ENCODE measurements around the gene ARHGEF10L.

- TF ChIP-seq CTCF (IDR thresholded peaks at IDR 0.05) (no peak), POLR2A (IDR thresholded peaks at IDR 0.05) (no peak)
These were observed 3.1 kb downstream of the ARHGEF10L start for GRCh38 chr1:17542645-17543044.

Data from Peyer's patch (tissue), 4 donors.